HG03175 (cell line): Measurements from ENCODE around the gene CIAO3.

Experiments
- ATAC-seq: cut with Tn5 transposase; IDR thresholded peaks from one replicate; pipeline ENCODE4 v1.9.1; 2021; ENCODE audit warnings: mild to moderate bottlenecking, moderate library complexity; ENCODE audit not compliant: unreplicated experiment

CIAO3 gene

GRCh38 chr16:679814-680624 lies 60.8 kb downstream of the CIAO3 start, which contains the start of gene STUB1:
TSS of gene STUB1 (plus strand) at chr16:680410. CDS start at chr16:680526, 116 bp downstream.
- ATAC-seq: peak; percentile 40
